Fibroblast of skin of right quadriceps (primary cell): ENCODE measurements around the gene C1orf146.
"Not testable (repeated sequence)": the region's sequence is repeated elsewhere in the genome, so short reads cannot be mapped to it uniquely, and the experiment has no call there.

ENCODE experiments used
- DNase-seq: peaks from one replicate; pipeline ENCODE4 v3.0.0-alpha.2; 2013

The C1orf146 gene, protein sequence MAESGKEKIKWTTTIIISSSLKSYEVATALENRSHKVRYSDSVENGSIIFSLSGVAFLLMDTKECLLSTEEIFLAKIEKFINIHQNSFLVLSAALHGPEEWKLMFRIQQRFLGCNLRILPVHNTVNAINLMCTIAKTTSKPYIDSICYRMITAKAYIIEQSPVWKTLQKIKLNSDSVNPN

DNA sequence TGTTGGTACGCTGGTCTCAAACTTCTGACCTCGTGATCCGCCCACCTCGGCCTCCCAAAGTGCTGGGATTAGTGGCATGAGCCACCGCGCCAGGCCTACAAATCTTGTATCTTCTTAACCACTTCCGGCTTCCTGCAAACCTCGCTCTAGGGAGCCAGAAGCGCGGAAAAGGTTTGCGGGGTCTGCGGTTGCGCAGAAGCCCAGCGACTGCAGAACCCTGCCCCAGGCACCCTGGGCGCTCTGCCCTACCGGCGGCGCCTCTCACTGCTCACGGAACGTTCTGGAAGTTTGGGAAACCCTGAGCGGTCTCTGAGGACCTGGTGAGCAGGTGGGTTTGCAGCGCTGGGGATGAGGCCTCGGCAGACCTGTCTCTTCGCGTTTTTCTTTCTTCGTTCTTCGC lies at the start of gene C1orf146:
Gene C1orf146, plus strand, starts transcription at position 195 of the 400 bp plus-strand sequence. CDS start 13,506 bp downstream, outside the sequence.
- no peak for DNase-seq

- no peak for DNase-seq
Measured at GRCh38 chr1:92168657-92169056, 49.1 kb upstream of the C1orf146 start.

GRCh38 chr1:92169214-92170005 lies 48.3 kb upstream of the C1orf146 start:
- no peak for DNase-seq

DNA sequence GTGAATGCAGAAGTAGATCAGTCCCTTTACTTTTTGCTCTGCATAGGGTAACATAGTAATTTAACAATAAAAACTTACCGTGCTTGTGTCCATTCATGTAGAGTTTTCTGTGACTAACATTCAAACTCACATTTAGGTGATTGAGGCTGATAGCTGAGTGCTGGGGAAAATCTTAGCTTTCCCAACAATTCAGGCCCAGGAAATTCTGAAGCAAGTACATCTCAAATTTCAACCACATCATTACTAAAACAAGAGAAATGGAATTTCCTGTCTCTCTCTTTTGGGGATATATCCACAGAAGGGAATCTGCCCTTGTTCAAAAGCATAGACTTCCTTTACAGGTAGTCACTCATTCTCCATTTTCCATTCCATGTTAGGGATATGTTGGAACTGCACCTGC lies 33.1 kb upstream of the C1orf146 start:
- DNase-seq: peak; percentile 79

DNA sequence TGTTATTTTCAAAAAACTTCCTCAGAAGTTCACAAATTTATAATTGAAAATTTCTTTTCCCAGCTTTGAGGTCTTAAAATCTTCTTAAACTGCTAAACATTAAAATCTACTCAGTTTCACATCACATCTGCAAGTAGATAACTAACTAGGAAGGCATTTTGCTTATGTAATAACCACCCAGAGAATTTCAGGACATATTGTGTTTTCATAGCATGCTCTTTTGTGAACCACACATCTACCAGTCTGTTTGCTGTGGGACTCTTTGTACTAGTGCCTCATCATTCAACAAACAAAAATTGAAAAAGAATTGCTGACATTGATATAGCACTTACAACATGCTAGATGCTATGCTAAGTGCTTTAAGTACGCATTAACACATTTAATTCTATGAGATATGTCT lies 31.6 kb upstream of the C1orf146 start:
- peak; percentile 25 for DNase-seq

DNA sequence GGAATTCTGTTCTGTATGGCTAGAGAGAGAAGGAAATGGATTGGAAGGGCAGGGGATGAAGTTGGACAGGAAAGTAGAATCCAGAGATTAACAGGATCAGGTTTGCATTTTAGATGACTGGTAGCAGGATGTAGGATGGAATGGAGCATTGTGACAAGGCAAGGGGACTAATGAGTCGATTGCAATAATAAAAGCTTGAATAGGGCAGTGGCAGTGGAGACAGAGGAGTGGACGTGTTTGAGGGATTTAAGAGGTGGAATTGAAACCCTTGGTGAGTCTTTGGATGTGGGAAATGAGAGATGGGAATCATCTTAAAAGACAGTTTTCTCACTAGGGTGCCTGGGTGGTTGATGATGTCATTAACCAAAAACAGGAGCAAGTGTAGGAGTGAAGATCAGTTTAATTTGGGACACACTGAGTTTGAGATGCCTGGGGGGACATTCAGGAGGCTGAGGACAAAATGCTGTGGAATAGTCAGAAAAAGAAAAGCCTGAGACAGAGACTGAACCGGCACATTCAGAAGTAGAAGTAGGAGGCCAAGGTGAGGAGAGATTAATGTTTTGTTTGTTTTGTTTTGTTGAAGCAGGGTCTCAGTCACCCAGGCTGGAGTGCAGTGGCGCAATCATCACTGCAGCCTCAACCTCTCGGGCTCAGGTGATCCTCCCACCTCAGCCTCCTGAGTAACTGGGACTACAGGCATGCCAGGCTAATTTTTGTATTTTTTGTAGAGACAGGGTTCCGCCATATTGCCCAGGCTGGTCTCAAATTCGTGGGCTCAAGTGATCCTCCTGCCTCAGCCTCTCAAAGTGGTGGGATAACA lies 29.1 kb upstream of the C1orf146 start:
- no peak for DNase-seq

DNA sequence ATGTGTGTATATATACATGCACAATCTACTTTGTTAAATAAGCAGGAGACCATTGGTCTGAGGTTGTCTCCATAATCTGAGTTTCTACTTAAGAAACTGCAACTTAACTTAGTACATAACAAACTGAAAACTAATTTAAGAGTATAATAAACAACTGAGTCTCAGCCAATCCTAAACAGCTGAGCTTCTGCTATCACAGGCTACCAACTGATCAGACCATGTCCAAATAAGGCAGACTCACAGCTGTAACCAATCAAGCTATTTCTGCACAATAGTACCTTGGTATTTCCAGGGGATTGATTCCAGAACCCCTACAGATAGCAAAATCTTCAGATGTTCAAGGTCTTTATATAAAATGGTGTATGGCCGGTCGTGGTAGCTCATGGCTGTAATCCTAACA lies 26.0 kb upstream of the C1orf146 start:
- DNase-seq: no peak

DNA sequence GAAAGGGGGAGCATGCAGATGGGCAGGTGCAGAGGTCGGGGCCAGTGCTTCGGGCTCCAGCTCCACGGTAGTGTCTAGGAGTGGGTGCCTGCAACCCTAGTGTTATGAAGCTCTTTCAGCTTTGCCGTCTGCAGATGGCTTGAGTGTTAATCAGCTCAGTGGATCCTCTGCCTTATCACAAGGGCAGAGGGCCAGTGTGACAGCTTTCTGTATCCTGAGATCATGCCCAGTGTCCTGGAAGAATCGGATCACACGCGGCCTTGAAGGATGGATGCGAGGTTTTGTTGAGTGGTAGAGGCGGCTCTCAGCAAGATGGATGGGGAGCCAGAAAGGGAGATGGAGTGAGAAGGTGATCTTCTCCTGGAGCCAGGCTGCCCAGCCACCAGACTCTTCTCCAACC lies 25.5 kb upstream of the C1orf146 start:
- DNase-seq: no peak

- no peak for DNase-seq
Measured at GRCh38 chr1:92194511-92194910, 23.2 kb upstream of the C1orf146 start.

- DNase-seq: no peak
Measured at GRCh38 chr1:92201973-92202372, 15.7 kb upstream of the C1orf146 start.

GRCh38 chr1:92203105-92203504 lies 14.6 kb upstream of the C1orf146 start:
- DNase-seq: no peak

DNA sequence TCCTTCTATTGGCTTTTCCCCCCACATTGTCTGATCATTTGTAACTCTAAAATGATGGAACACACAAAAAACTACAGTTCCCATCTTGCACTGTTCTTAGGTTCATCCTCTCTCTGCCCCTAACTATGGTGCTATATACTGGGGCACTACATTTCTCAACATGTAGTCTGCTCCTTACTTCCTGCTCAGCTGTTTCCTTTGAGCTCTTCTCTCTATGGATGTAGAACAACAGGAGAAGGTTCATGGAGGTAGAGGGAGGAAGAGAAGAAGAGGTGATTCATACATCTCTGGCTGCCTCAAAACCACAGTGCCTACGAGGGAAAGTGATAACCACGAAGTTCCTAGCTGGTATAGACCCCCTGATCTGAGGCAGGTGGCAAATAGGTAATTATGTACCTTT lies 7.0 kb upstream of the C1orf146 start:
- peak; percentile 5 for DNase-seq

DNA sequence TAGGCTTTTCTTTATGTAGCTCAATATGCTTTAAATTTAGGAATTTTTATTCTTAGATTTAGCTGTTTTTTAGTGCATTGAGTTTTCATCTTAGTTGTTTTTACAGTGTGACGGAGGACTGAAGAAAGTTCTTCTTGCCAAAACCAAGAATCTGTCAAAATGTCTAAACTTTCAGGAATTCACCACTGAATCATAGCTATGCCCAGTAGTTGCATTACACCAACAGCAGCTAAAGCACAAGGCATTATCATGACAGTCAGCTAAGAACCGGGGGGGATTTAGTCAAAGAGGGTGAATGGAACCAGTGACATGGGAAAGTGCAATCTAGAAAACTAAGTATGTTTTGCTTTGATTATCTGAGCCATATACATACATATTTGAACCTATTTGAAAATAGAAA lies 6.5 kb upstream of the C1orf146 start:
- peak; percentile 44 for DNase-seq

- DNase-seq: no peak
Measured at GRCh38 chr1:92218559-92218958, 844 bp downstream of the C1orf146 start.

DNA sequence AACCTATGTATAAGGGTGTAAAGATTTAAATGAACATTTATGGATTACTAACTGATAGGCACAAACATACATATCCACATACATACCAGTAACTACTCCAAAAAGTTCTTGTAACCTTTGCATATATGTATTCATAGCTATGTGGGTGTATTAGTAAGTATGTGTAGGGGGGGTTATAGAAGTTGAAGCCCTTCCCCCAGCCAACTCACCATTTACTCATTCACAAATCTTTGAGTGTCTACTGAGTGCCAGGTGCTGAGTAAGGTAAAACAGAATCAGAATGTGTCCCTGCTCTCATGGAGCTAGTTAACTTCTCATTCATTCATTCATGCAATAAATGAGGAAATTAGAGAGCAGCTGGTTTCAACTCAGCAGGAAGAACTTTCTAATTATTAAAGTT lies 1.3 kb downstream of the C1orf146 start:
- no peak for DNase-seq

DNA sequence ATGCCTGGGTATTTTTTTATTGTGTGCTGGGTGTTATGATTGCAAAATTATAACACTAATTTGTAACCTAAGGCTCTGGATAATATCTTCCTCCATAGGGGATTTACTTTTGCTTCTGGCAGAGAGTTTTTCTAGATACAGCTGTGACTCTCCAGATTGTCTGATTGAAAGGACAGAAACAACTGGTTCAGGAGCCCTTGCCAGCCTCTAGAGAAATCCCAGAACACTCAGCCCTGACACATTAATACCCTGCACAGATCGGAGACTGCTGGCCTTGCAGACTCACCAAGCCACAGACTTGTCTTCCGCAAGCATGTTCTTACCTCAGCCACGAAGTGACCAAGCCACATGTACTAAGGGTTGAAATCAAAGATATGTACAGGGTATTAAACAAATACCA lies 10.7 kb downstream of the C1orf146 start:
- no peak for DNase-seq

GRCh38 chr1:92230736-92231135 lies 13.0 kb downstream of the C1orf146 start:
- no peak for DNase-seq

GRCh38 chr1:92240034-92240433 lies 22.3 kb downstream of the C1orf146 start:
- no peak for DNase-seq

DNA sequence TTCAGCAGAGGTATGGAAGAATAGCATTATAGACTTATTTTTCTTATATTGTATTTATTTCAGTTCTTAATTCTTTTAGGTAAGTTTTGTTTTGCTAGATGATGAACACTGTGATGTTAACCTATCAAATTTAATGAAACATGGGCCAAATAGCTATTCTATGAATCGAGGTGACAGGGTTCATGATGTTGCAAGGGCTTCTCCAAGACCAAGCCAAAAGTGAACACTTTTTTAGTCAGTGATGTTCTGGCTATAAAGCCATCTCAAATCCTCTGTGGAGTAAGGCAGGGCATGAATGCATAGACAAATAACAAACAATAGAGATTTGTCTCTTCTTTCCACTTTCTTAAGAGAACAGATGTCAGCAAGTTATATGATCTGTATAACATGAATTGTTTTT lies 26.7 kb downstream of the C1orf146 start:
- no peak for DNase-seq

DNA sequence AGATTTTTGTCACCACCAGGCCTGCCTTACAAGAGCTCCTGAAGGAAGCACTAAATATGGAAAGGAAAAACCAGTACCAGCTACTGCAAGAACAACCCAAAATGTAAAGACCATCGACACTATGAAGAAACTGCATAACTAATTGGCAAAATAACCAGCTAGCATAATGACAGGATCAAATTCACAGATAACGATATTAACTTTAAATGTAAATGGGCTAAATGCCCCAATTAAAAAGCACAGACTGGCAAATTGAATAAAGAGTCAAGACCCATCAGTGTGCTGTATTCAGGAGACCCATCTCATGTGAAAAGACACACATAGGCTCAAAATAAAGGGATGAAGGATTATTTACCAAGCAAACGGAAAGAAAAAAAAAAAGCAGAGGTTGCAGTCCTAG lies 37.0 kb downstream of the C1orf146 start:
- DNase-seq: not testable (repeated sequence)

DNA sequence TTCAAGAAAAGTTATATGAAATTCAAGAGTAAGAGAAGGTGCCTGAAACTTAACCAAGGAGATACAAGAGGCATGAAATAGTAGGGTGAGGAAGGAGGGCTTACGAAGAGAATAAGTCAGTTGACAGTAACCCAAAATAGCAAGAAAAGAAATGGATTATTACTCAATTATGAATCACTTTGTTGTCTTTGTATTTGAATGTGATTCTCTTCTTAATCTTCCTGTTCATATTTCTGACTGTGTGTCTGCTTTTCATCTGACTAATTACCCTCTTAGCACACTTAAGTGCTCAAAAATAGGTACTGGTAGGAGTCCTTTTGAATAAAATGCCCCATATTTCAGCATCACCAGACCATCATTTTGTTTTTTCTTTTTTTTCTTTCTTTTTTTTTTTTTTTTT lies 41.6 kb downstream of the C1orf146 start:
- no peak for DNase-seq

DNA sequence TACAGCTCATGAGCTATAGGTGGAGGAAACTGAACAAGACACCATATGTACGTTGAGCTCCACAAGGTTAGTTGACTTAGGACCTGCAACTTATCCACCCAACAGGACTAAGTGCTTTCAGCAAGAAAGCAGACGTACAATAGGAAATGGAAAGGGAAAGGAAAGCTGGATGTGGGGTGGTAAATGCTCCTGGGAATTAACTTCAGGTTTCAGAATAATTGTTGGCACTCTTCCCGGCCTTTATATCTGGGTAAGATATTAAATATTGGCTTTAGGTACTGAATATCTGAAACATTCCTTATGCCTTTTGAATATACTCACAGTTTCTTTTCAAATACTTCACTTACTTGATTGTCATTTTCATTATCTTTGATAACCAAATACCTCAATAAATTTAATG lies 44.8 kb downstream of the C1orf146 start:
- DNase-seq: no peak

GRCh38 chr1:92273039-92273438 lies 55.3 kb downstream of the C1orf146 start:
- DNase-seq: no peak

DNA sequence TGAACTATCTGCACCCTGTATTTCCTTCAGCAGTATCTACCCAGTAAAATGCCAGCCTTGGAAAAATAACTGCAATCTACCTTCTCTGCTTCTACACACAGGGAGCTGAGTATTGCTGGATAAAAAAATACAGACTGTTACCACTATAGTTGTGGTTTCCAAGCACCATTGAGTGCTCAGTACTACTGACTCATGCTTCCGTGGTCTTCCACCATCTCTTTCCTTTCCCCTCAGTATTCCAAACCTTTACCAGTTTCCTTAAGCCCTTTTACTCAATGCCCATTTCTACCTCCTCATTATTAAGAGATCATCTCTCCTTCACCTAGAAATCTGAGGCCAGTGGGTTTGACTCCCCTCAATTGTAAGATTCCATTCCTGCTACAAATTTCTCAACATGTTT lies 57.2 kb downstream of the C1orf146 start:
- DNase-seq: peak; percentile 21
